Neuronal stem cell (in vitro differentiated cells): ENCODE results near the gene HEY2.
"Not testable (repeated sequence)": the region's sequence is repeated elsewhere in the genome, so short reads cannot be mapped to it uniquely, and the experiment has no call there.

ENCODE experiments used
- DNase-seq: peaks from one replicate; pipeline ENCODE4 v3.0.0-alpha.2; 2013; ENCODE audit warnings: low spot score
- H2AFZ ChIP-seq: one replicate; pipeline ENCODE4 v1.6.1; 2013; ENCODE audit warnings: mild to moderate bottlenecking, low read length, inconsistent platforms
- H2AK5ac ChIP-seq: 2 replicates; pipeline ENCODE4 v1.6.1; 2013; ENCODE audit warnings: low read depth, mild to moderate bottlenecking, inconsistent platforms, low read length, moderate library complexity, mixed read lengths
- H2BK120ac ChIP-seq: 2 replicates; pipeline ENCODE4 v1.6.1; 2013; ENCODE audit warnings: low read depth, mild to moderate bottlenecking, inconsistent platforms, low read length, moderate library complexity, mixed read lengths
- H2BK12ac ChIP-seq: one replicate; pipeline ENCODE4 v1.6.1; 2013; ENCODE audit warnings: low read length, inconsistent platforms
- H2BK15ac ChIP-seq: 2 replicates; pipeline ENCODE4 v1.6.1; 2013; ENCODE audit warnings: mild to moderate bottlenecking, low read length, inconsistent platforms, mixed read lengths
- H2BK5ac ChIP-seq: one replicate; pipeline ENCODE4 v1.6.1; 2013; ENCODE audit warnings: inconsistent platforms, mild to moderate bottlenecking, low read length, moderate library complexity
- H3K14ac ChIP-seq: one replicate; pipeline ENCODE4 v1.6.1; 2013; ENCODE audit warnings: low read length, inconsistent platforms
- H3K18ac ChIP-seq: 2 replicates; pipeline ENCODE4 v1.6.1; 2013; ENCODE audit warnings: low read length, inconsistent platforms
- H3K23ac ChIP-seq: 2 replicates; pipeline ENCODE4 v1.6.1; 2013; ENCODE audit warnings: low read depth, mild to moderate bottlenecking, mixed read lengths, low read length, inconsistent platforms; ENCODE audit not compliant: poor library complexity
- H3K27ac ChIP-seq: replicated peaks from 3 replicates; pipeline ENCODE4 v1.5.1; 2013; ENCODE audit warnings: low read length, inconsistent platforms
- H3K27me3 ChIP-seq, 3 experiments: 2 replicates each; pipeline ENCODE4 v1.6.1; 2013; ENCODE audit warnings: low read length in 3 of 3, mild to moderate bottlenecking in 2 of 3, inconsistent platforms in 1 of 3, low read depth in 1 of 3, mixed read lengths in 1 of 3, moderate library complexity in 1 of 3; ENCODE audit not compliant: control insufficient read depth in 3 of 3, insufficient read depth in 3 of 3
- H3K36me3 ChIP-seq, 2 donors: replicated peaks in 1 of 2; 2 replicates each; pipeline ENCODE4 v1.6.1; 2013; ENCODE audit warnings: low read length in 2 of 2; ENCODE audit not compliant: control insufficient read depth in 2 of 2, insufficient read depth in 2 of 2
- H3K4ac ChIP-seq: 2 replicates; pipeline ENCODE4 v1.6.1; 2013; ENCODE audit warnings: inconsistent platforms, mild to moderate bottlenecking, low read length, moderate library complexity
- H3K4me1 ChIP-seq, 2 donors: 1 replicate in 1 of 2; 2 replicates in 1 of 2; pipeline ENCODE4 v1.6.1; 2013; ENCODE audit warnings: low read length in 2 of 2, low read depth in 1 of 2; ENCODE audit not compliant: control insufficient read depth in 2 of 2, insufficient read depth in 1 of 2
- H3K4me2 ChIP-seq: one replicate; pipeline ENCODE4 v1.6.1; 2013; ENCODE audit warnings: mild to moderate bottlenecking, low read length, inconsistent platforms; ENCODE audit not compliant: insufficient read depth, poor library complexity, severe bottlenecking
- H3K4me3 ChIP-seq, 2 donors: 2 replicates each; pipeline ENCODE4 v1.5.1; 2013; ENCODE audit warnings: low read length in 2 of 2, mild to moderate bottlenecking in 2 of 2, inconsistent platforms in 1 of 2, moderate library complexity in 1 of 2
- H3K79me1 ChIP-seq: one replicate; pipeline ENCODE4 v1.6.1; 2013; ENCODE audit warnings: low read depth, mild to moderate bottlenecking, inconsistent platforms, low read length, moderate library complexity
- H3K9ac ChIP-seq: one replicate; pipeline ENCODE4 v1.6.1; 2013; ENCODE audit warnings: mild to moderate bottlenecking, low read depth, low read length, inconsistent platforms; ENCODE audit not compliant: poor library complexity
- H3K9me3 ChIP-seq, 2 donors: replicated peaks in 1 of 2; 2 replicates each; pipeline versions ENCODE3 to v1.6.1; 2013; ENCODE audit warnings: low read length in 2 of 2, mild to moderate bottlenecking in 2 of 2, inconsistent platforms in 1 of 2, low read depth in 1 of 2, mixed read lengths in 1 of 2, moderate library complexity in 1 of 2; ENCODE audit not compliant: control insufficient read depth in 2 of 2, insufficient read depth in 1 of 2
- H4K8ac ChIP-seq: one replicate; pipeline ENCODE4 v1.6.1; 2013; ENCODE audit warnings: low read depth, mild to moderate bottlenecking, inconsistent platforms, low read length, moderate library complexity
- H4K91ac ChIP-seq: one replicate; pipeline ENCODE4 v1.6.1; 2013; ENCODE audit warnings: low read length, low read depth, mild to moderate bottlenecking, inconsistent platforms; ENCODE audit not compliant: poor library complexity
- WGBS, 2 donors: extraction: QIAGEN DNeasy Blood & Tissue Kit; methylation state at CpG; one replicate each; pipeline ENCODE4 v1.1.7; 2013; ENCODE audit warnings: missing lambda C conversion rate in 2 of 2, mixed read lengths in 1 of 2; ENCODE audit not compliant: insufficient read length in 2 of 2, insufficient replicate concordance in 1 of 2; ENCODE audit errors: extremely low coverage in 2 of 2; 5-methylcytosine and 5-hydroxymethylcytosine counted together

Gene HEY2

DNA sequence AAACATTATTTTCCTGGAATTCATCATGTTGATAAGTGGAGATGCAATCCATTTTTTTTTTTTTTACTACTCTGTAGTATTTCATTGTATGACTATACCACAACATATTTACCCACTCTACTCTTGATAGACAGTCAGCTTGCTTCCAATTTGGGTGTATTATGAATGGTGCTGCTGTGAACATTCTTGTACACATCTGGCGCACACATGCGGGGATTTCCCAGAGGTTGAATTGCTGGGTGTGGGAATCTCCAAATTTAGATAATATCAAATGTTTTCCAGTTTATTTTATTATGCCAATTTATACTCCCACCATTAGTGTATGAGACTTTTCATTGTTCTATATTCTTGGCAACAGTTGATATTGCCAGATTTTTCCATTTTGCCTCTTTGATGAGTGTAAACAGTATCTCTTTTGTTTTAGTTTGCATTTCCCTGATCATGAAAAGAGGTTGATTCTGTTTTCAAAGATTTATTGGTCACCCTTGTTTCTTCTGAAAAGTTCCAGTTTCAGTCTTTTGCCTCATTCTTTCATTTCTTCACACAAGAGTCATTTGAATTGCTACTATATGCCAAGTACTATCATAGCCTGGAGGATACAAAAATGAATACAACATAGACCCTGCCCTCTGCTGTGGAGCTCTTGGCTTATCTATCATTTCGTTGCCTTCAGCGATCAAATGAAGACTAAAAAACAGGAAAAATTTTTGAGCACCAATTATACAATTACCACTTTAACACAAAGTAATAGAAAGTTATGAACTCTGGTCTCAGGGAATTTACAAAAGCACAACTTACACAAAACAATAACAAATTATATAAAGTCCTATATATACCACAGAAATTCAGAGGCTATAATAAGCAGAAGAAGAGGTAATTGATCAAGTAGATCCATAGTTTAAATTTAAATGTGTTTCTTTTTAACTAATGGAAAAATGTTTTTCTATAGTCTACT is 24.2 kb downstream of the HEY2 start:
- Histone ChIP-seq H3K4ac (no peak overlapping the region), H2BK5ac (no peak overlapping the region), H3K9ac (no peak overlapping the region), H2BK15ac (no peak overlapping the region), H4K91ac (no peak overlapping the region), H3K4me2 (no peak overlapping the region), H3K27ac (no peak overlapping the region), H2AFZ (no peak overlapping the region), H3K36me3 (no peaks in the 10 kb centered on the region), H3K23ac (no peak overlapping the region), H2BK120ac (no peak overlapping the region), H2BK12ac (no peak overlapping the region), H3K18ac (no peak overlapping the region), H3K14ac (no peak overlapping the region), H3K4me3 (no peak overlapping the region), H3K9me3 (no peaks in the 10 kb centered on the region), H2AK5ac (no peak overlapping the region), H3K79me1 (no peaks in the 10 kb centered on the region), H3K4me1 (no peaks in the 10 kb centered on the region), H4K8ac (no peak overlapping the region), H3K27me3 (peaks cover 0 to 13% (median 0%) of the 10 kb centered on the region in 3 experiments)
- DNase-seq = no peak
- WGBS, 2 donors = no CpG with 5 or more reads among the region's 4 CpGs

DNA sequence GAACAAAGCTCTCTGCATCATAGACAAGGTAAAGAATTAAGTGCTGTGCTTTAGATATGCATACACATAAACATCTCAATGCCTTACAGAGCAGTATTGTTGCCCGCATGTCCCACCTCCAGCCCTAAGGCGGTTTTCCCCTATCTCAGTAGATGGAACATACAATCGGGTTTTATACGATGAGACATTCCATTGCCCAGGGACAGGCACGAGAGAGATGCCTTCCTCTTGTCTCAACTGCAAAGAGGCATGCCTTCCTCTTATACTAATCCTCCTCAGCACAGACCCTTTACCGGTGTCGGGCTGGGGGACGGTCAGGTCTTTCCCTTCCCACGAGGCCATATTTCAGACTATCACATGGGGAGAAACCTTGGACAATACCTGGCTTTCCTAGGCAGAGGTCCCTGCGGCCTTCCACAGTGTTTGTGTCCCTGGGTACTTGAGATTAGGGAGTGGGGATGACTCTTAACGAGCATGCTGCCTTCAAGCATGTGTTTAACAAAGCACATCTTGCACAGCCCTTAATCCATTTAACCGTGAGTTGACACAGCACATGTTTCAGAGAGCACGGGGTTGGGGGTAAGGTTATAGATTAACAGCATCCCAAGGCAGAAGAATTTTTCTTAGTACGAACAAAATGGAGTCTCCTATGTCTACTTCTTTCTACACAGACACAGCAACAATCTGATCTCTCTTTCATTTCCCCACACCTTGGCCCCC is 26.8 kb downstream of the HEY2 start:
- WGBS, 2 donors = no CpG with 5 or more reads among the region's 14 CpGs
- H3K4me1 ChIP-seq, H3K14ac ChIP-seq, H4K91ac ChIP-seq, H4K8ac ChIP-seq, H2BK5ac ChIP-seq, H2AK5ac ChIP-seq, H2BK15ac ChIP-seq, H3K4me3 ChIP-seq, H2AFZ ChIP-seq, H3K9me3 ChIP-seq, H3K79me1 ChIP-seq, H3K23ac ChIP-seq, H3K36me3 ChIP-seq, H3K18ac ChIP-seq, H2BK12ac ChIP-seq, H3K9ac ChIP-seq, DNase-seq, H2BK120ac ChIP-seq, H3K4me2 ChIP-seq, H3K27ac ChIP-seq, H3K4ac ChIP-seq: not testable (repeated sequence)
- H3K27me3 ChIP-seq = peaks cover 0 to 13% (median 0%) of the 10 kb centered on the region in 3 experiments

- Histone ChIP-seq H3K9ac (no peak overlapping the region), H2AFZ (peak overlapping the region; percentile 90), H3K18ac (no peak overlapping the region), H3K79me1 (no peaks in the 10 kb centered on the region), H2AK5ac (no peak overlapping the region), H2BK12ac (no peak overlapping the region), H4K8ac (no peak overlapping the region), H3K9me3 (peaks cover 0 to 5% of the 10 kb centered on the region in 2 donors), H3K4me3 (peak overlapping the region; percentile 57 to 79), H2BK120ac (no peak overlapping the region), H3K4me1 (no peaks in the 10 kb centered on the region), H2BK5ac (no peak overlapping the region), H2BK15ac (no peak overlapping the region), H3K14ac (no peak overlapping the region), H4K91ac (no peak overlapping the region), H3K4me2 (no peak overlapping the region), H3K23ac (no peak overlapping the region), H3K27ac (no peak overlapping the region), H3K27me3 (peaks cover 0 to 9% (median 0%) of the 10 kb centered on the region in 3 experiments), H3K36me3 (no peaks in the 10 kb centered on the region), H3K4ac (no peak overlapping the region)
- DNase-seq = peak; percentile 89
- no CpG with 5 or more reads among the region's 17 CpGs for WGBS, 2 donors
Measured at GRCh38 chr6:125779924-125780539, 30.6 kb downstream of the HEY2 start.
